Left renal pelvis (tissue), 4 donors: ENCODE results near the gene MGLL. TPM values are rescaled to one million over a fixed set of nuclear protein-coding genes. Genes with fewer than 3 reads are reported as not detected.
"Not testable (repeated sequence)": the region's sequence is repeated elsewhere in the genome, so short reads cannot be mapped to it uniquely, and the experiment has no call there.

ENCODE experiments used
- DNase-seq, 4 donors: peaks; one replicate each; pipeline ENCODE4 v3.0.0-alpha.2; 2013; ENCODE audit warnings: low read depth in 4 of 4, low spot score in 3 of 4
- polyA plus RNA-seq, 4 donors: library from polyadenylated mRNA; unstranded; fragments of 120-200 nt; gene quantifications; one replicate each; pipeline ENCODE4 v1.2.1, GENCODE V29; 2013; ENCODE audit not compliant: insufficient read length in 4 of 4

MGLL gene
- polyA plus RNA-seq, 4 donors, result 12.3 to 27.3 (median 24.2) TPM

DNA sequence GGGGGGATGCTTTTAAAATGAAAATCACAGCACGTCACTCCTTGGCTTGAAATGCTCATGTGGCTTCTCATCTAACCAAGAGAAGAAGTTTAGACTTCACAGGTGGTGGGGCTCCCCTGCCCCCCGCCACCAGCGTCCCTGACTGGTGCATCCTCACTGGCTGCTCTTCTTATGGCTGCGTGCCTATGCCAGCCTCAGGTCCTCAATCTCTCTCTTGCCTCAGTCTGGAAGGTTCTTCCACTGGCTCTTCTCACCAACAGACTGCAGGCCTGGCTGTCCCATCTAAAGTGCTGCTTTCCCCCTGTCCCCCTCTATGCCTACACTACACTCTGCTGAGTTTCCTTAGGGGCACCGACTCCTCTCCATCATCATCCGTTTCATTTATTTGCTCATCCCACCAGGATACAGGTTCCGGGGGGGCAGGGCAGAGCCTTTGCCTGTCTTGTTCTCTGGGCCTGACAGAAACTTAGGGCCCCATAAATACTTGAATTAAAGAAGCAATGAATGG is 128.9 kb downstream of the MGLL start:
- no peak for DNase-seq

DNA sequence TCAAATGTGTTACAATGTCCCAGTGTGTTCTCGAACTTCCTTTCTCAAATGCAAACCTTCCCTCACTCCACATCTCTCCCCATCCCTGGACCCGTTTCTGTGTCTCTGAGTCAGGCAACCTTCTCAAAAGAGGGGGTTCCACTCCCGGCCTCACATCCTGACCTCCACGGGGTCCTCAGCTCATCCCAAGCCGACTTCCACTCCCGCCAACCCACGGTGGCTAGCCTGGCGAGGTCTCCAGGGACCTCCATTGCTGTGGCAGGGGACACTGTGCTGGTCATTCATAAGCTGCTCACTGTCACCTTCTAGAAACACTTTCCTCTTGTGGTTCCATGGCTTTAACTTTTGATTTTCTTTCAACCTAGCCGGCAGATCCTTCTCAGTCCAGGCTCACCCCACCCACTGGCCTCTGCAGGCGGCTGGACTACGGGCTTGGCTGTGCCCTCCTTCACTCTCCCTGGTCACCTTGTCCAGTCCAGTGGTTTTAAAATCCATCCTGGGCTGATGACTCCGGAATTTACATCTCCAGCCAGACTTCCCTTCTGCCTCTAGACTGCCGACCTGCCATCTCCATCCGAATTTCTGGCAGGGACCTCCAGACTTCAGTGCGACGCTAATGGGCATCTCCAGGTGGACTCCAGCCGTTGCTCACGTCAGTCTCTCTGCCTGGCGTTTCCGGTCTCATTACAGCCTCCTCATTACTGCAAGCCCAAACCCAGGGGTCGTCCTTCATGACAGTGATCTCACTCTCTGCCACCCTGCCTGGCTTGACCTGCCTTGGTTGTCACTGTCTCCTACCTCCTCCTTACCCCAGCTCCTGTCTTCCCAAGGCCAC is 129.6 kb downstream of the MGLL start:
- DNase-seq, result no peak

DNA sequence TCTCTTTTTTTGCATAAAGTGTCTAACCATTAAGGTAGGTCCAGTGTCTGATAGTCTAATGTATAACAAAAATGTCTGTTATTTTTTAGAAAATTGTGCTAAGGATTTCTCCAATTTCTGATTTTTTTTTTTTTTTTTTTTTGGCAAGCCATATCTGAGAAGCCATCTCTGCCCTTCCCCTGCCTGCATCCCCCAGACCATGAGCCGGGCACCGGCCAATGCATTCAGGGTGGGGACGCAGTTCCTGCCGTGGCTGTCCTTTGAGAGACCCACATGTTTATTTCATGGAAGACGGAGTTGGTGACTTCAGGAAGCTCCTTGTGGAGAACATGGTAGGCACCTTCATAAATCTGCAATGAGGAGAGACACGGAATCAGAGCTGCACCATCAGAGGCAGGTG is 130.3 kb downstream of the MGLL start:
- DNase-seq, result no peak

DNA sequence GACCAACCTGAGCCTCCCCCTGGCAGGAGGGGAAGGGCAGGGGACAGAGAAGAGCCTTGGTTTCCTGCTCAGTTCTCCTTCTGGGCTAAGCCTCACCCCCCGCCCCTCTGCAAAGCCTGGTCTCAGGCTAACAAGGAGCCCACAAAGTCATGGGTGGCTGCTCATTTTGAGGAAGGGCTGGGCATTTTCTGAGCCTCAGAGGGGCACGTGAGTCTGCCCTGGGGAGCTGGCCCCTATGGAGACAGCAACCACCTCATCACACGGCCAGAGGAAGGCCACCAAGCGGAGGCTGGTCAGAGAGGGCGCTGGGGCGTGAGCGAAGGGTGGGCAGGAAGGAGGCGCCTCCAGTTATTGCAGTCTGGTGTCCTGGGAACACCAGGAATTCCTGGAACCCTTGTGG is 130.8 kb downstream of the MGLL start:
- DNase-seq, result no peak

DNA sequence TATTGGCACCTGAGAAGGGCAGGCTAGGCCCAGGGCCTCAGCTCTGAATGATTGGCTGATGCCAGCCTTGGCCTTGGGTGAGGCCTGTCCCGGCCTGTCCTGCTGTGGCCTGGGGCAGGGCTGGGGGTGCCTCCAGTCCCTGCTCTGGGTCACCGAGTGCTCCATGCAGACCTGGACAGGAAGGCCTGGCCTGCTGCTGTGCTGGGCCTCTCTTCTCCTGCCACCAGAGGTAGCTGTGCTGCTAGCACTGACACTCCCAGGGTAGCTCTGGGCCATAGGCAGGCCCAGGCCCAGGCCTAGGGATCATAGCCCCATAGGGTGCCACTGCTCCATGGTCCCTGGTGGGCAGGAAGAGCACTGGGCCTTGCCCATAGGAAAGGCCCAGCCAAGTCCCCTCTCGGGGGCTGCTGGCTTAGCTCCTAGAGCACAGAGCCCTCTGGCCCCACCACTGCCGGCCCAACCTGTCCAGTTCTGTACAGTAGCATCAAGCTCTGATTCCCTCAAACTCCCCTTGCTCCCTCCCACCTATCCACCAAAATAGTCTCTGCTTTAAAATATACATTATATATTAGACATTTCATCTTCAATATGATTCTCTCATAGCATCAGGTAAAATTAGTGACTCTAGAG is 131.4 kb downstream of the MGLL start:
- DNase-seq, result no peak

DNA sequence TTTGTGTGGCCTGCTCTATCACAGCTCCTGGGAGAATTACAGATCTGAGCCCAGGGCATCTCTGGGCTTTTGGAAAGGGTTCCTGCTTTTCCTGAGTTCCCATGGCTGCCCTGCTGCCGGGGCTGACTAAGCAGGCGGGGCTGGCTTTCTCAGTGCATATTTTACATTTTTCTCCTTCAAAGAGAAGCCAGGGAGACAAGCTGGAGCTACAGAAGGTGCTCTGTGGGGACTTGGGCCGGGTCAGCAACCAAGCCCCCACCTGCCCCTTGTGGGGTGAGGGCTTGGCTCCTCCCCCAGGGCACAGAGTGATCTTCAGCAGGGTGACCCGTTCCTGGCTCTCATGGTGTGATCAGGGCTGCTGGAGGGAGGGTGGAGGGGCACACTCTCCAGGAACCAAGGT is 132.2 kb downstream of the MGLL start:
- DNase-seq, result no peak

DNA sequence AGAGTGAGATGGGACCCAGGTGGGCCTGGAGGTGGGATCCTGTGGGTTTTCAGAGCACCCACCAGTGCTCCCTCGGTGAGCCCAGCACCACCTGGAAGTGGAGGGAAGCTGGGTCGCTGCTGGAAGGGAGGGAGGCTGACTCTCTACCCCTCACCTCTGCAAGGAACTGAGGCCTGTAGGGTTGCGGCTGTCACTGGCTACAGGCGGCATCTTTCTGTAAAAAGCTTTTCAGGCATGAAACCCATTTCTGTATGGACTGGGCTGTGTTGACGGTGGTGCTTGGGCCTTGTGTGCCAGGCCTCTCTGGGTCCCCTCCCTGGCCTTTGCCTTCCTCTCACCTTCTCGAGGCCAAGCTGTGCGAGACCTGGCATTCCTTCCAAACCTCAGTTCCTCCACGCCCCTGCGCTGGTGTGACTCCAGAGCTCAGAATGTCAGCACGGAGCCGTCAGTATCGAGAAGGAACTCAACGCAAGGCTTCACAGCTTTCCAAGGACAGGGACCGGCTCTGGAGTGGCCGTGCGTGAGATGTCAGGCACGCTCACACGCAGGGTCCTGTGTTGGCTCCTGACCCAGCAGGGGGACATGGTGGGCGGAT is 133.0 kb downstream of the MGLL start:
- DNase-seq, result no peak

DNA sequence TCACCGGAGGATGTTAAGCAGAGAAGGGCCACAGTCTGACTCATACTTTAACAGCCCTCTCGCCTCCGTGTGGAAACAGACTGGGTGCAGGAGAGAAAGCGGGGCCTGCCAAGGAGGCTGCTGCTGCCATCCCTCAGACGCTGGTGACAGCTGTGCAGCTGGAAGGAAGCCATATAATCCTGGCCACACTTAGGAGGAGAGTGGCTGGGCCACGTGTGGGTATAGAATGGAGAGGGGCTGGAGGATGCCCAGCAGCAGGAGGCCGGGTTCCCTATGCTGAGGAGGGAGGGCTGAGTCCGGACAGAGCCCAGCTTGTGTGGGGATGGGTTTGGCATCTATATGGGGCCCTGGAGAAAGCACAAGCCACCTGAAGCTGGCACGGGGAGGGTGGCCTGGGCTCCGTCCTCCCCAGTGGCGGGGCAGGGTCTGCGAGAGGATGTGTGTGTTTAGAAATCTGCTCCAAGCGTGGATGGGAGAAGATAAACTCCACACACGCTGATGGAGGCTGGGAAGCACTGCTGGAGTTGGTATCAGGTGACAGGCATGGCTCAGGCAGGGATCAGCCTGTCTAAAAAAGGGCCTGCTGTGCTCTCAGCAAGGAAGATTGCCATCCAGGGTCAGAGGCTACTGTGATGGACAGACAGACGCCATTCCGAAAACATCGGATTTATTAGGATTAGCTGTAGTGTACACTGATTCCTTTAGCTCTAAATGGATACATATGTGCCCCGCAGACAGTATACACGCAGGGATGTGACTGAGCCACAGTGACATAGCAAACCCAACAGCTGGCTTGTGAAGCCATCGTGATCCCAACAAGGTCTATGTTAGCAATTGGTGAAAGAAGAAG is 133.7 kb downstream of the MGLL start:
- no peak for DNase-seq

DNA sequence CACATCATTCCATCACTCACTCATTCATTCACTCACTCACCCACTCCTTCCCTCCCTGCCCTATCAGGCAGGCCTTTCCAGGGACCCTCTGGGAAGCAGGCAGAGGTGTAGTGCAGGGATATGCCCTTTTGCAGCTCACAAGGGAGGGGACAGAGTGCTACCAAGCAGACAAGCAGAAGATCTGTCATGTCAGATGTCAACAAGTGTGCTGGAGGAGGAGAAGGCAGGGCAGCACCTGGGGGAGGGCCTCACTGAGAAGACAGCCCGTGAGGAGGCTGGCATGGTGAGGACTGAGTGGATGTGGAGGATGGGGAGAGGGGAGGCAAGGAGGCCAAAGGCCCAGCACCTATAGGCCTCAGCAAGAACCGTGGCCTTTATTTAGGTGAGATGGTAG is 134.3 kb downstream of the MGLL start:
- no peak for DNase-seq

DNA sequence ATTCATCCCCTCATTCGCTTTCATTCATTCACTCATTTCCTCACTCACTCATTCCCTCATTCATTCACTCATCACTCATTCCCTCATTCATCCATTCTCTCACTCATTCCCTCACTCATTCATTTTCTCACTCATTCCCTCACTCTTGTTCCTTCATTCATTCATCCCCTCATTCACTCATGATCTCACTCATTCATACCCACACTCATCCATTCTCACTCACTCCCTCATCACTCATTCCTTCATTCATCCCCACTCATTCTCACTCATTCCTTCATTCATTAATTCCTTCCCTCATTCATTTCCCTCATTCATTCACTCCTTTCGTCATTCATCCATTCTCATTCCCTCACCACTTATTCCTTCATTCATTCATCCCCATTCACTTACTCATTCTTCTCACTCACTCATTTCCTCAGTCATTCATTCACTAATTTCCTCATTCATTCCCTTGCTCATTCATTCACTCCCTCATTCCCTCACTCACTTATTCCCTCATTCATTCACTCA is 135.0 kb downstream of the MGLL start:
- no peak for DNase-seq

DNA sequence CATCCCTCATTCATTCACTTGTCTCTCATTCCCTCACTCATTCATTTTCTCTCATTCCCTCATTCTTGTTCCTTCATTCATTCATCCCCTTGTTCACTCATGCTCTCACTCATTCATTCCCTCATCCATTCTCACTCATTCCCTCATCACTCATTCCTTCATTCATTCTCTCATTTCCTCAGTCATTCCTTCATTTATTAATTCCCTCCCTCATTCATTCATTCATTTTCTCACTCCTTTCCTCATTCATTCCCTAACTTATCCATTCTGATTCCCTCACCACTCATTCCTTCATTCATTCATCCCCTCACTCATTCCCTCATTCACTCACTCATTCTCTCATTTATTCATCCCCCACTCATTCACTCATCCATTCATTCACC is 135.8 kb downstream of the MGLL start:
- DNase-seq, result no peak

DNA sequence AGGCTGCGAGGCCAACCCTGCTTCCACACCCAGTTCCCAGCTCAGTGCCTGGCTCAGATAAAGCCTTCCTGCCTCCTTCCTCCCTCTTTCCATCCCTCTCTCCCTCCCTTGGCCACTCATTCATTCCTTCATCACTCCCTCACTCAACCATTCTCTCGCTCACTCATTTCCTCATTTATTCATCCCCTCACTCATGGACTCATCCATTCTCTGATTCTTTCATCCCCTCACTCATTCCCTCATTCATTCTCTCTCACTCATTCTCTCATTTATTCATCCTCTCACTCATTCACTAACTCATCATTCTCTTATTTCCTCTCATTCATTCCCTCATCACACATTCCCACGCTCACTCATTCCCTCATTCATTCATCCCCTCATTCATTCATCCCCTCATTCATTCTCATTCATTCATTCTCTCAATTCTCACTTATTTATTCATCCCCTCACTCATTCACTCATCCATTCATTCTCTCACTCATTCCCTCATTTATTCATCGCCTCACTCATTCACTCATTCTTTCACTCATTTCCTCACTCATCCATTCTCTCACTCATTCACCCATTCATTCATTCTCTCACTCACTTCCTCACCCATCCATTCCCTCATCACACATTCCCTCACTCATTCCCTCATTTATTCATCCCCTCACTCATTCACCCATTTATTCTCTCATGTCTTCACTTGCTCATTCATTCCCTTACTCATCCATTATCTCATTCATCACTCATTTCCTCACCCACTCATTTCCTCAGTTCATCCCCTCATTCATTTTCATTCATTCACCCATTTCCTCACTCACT is 136.4 kb downstream of the MGLL start:
- DNase-seq, result no peak

DNA sequence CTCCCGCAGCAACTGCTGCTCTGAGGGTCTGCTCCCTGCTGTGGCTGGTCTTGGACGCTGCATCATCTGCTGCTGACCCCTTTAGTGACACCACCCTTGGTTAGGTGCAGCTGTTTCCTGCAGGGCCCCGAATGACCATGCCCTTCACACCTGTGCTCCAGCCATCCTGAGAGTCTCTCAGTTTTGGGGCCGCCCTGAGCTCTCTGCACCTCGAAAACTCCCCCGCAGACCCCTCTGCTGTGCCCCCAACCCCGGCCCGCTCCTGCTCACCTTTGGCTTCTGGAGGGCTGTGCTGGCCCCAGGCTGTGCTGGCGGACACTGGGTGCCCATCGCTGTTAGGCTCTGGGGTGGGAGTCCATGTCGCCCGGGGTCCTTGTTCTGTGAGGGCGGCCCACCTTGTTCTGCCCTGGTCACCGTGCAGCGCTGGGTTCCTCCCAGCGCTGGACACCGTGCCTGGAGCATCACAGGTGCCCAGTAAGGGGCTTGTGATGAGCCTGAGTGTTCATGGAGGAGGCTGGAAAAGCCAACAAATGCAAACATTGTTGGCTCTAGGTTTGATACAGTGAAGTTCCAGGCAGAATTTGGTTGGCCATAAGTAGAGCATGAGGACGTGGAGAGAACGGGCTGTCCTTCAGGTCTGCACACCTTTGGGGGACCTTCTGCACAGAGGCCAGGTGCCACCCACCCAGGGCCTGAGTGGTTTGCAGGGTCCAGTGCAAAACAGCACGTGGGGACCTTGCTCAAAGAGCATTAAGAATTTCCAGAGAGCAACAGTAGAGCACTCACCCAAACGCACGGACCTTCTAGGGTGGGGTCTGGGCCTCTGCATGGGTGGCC is 137.2 kb downstream of the MGLL start:
- no peak for DNase-seq

DNA sequence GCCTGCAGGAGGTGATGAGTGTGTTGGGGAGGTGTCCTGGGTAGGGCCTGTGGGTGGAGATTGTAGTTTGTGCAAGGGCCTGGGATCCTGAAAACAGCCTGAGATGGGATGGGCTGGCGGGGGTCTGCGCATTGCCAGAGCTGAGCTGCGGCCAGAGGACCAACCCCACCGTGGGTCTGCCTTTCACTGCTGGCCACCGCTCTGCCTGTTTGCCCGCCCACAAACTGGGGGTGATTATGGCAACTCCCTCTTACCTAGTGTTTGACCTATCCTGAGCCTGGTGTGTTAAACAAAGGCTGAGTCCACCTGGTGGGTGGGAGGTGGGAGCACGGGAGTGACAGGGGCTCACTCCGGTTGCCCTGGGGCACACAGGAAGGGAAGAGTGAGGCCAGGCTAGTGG is 139.8 kb downstream of the MGLL start:
- DNase-seq, result no peak

DNA sequence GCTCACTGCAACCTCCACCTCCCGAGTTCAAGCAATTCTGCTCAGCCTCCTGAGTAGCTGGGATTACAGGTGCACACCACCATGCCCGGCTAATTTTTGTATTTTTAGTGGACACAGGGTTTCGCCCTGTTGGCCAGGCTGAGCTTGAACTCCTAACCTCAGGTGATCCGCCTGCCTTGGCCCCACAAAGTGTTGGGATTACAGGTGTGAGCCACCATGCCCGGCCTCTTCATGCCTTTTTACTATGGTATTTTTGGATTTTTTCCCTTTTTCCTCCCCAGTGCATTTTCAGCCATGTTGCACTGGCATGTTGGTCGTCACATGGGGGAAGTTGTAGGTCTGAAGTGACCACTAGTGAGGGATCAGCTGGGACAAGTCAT is 140.2 kb downstream of the MGLL start:
- DNase-seq, result not testable (repeated sequence)

DNA sequence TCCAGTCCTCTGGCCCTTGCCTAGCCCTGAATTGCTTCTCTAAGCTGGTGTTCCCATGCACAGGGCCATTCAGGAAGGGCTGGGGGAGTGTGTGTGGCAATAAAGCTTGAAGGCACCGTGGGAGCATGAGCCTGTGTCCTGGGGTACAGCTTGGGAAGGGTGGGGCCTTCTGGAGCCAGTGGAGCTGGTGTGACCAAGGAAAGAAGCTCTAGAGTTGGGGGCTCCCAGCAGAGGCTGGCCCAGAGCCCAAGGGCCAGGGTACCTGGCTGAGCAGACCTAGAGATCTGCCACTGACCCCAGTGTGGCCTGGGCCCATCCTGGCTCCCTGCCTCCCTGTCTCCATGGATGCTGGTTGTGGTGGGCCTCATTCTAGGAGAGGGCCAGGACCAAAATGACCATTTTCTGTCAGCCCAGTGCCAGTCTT is 141.5 kb downstream of the MGLL start:
- DNase-seq, result no peak

DNA sequence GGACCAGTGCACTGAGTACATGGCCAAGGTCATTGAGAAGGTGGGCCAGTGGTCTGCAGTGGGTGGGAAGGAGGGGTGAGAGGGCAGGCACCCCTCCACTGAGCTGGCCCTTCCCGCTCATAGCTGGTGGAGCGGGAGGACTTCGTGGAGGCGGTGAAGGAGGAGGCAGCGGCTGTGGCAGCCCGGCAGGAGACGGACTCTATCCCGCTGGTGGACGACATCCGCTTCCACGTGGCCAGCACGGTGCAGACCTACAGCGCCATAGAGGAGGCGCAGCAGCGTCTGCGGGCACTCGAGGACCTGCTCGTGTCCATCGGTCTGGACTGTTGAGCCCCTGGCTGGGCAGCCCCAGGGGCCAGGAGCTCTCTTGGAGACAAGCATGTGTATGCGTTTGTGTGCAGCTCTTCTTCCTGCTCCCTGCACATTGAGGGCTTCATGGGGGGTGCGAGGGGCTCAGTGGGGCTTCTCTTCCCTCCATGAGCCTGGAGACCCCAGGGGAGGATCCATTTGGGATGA is 142.1 kb downstream of the MGLL start:
- no peak for DNase-seq

DNA sequence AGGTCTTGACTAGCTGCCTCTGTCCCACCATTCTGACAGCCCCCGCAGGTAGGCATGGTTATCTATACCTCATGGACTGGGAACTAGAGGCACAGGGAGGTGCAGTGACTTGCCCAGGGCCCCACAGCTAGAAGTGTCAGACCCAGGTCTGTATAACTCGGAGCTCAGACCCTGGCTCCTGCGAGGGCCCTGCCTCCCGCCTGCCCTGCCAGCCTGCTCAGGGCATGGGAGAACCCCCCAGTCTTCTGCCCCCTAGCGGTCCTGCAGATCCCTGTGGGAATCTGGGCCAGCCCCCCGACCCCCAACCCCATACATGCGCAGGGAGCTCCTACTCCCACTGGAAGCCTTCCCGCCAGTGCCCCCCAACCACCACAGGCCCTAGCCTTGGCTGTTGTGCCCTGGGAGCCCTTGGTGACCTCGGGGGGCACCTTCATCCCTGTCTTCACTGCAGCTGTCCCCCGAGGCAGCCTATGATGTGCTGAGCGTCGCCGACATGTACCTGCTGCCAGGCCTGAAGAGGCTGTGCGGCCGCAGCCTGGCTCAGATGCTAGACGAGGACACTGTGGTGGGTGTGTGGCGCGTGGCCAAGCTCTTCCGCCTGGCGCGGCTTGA is 142.7 kb downstream of the MGLL start:
- DNase-seq, result no peak
